HepG2 (cell line): ENCODE data around the gene COG5. TPM values are rescaled to one million over a fixed set of nuclear protein-coding genes. Genes with fewer than 3 reads are reported as not detected.

Experiments used
- ATAC-seq: fragments of 200-7000 bp; cut with Tn5 transposase; 3 replicates; pipeline ENCODE4 v1.9.1; 2020; ENCODE audit warnings: mild to moderate bottlenecking, moderate library complexity
- BruUV-seq: library from RNA; stranded (reverse); fragments of 400-500 nt; replicated peaks from 2 replicates; lab custom pipeline; 2021; lab: Mats Ljungman, UMichigan
- CTCF ChIA-PET: fragments of 300-600 bp; formaldehyde crosslinking; extraction: SDS; loops from one replicate; lab custom pipeline; 2021; ENCODE audit warnings: low total read pairs, inconsistent platforms, low intra/inter-chr PET ratio; lab: Yijun Ruan, JAX
- POLR2A ChIA-PET: fragments of 350-600 bp; sonication (Branson Sonifier 250); formaldehyde crosslinking; loops from one replicate; lab custom pipeline; 2020; ENCODE audit warnings: antibody characterized with exemption, inconsistent platforms; lab: Yijun Ruan, JAX
- DNase-seq: peaks from one replicate; pipeline ENCODE4 v3.0.0-alpha.2; 2015; ENCODE audit warnings: low spot score
- FAIRE-seq: peaks from 3 replicates; lab custom pipeline; 2011; peaks lifted over from hg19 to GRCh38; lab: Jason Lieb, UNC
- H2AFZ ChIP-seq: one replicate; pipeline ENCODE4 v1.6.1; 2011; ENCODE audit warnings: low read length, inconsistent platforms
- H3K27ac ChIP-seq: fragments of 300-600 bp; 3 replicates; pipeline ENCODE4 v1.8.0; 2011; ENCODE audit warnings: mixed run types, mild to moderate bottlenecking, mixed read lengths, low read length, inconsistent platforms; ENCODE audit not compliant: insufficient read depth; ENCODE audit errors: extremely low read length
- H3K27me3 ChIP-seq, 2 experiments: fragments of 200-600 bp in 1 of 2; 2 replicates in 1 of 2; 3 replicates in 1 of 2; pipeline versions ENCODE4 v1.6.0 to v1.8.0; 2011; ENCODE audit warnings: low read length in 2 of 2, mild to moderate bottlenecking in 2 of 2, moderate library complexity in 2 of 2, inconsistent platforms in 1 of 2; ENCODE audit not compliant: insufficient read depth in 2 of 2, control insufficient read depth in 1 of 2
- H3K36me3 ChIP-seq, 2 experiments: fragments of 200-600 bp in 1 of 2; replicated peaks in 1 of 2; 2 replicates in 1 of 2; 3 replicates in 1 of 2; pipeline versions ENCODE4 v1.5.1 to v1.8.0; 2011; ENCODE audit warnings: low read length in 2 of 2, inconsistent platforms in 1 of 2; ENCODE audit not compliant: insufficient read depth in 2 of 2, control insufficient read depth in 1 of 2
- H3K4me1 ChIP-seq: 2 replicates; pipeline ENCODE4 v1.5.1; 2012; ENCODE audit warnings: low read length, inconsistent platforms; ENCODE audit not compliant: insufficient read depth
- H3K4me2 ChIP-seq: 2 replicates; pipeline ENCODE4 v1.6.0; 2011; ENCODE audit warnings: low read depth, low read length, inconsistent platforms
- H3K4me3 ChIP-seq, 3 experiments: fragments of 200-600 bp in 1 of 3; sonication (generic), shearing (Covaris generic) in 1 of 3; replicated peaks in 1 of 3; 2 replicates each; pipeline ENCODE4 v1.5.1; 2011 to 2016; ENCODE audit warnings: low read length in 3 of 3, inconsistent platforms in 2 of 3, low read depth in 2 of 3, mild to moderate bottlenecking in 2 of 3, control low read depth in 1 of 3, mixed read lengths in 1 of 3; ENCODE audit not compliant: insufficient read depth in 1 of 3
- H3K79me2 ChIP-seq: one replicate; pipeline ENCODE4 v1.6.1; 2011; ENCODE audit warnings: low read length, inconsistent platforms; ENCODE audit not compliant: insufficient read depth
- H3K9ac ChIP-seq: 2 replicates; pipeline ENCODE4 v1.6.0; 2011; ENCODE audit warnings: mild to moderate bottlenecking, low read depth, low read length, inconsistent platforms; ENCODE audit not compliant: insufficient read depth
- H3K9me3 ChIP-seq: 2 replicates; pipeline ENCODE4 v1.5.1; 2012; ENCODE audit warnings: mild to moderate bottlenecking, low read length
- H4K20me1 ChIP-seq: 2 replicates; pipeline ENCODE4 v1.6.0; 2011; ENCODE audit warnings: inconsistent platforms, mild to moderate bottlenecking, low read length, moderate library complexity; ENCODE audit not compliant: insufficient read depth
- HOXD1 ChIP-seq: sonication (generic); formaldehyde crosslinking; IDR thresholded peaks from 2 replicates; pipeline ENCODE4 v1.5.0; 2020; ENCODE audit warnings: missing genetic modification reagents
- MAFK ChIP-seq, 2 experiments: IDR thresholded peaks in 1 of 2; conservative IDR thresholded peaks in 1 of 2; 2 replicates each; pipeline ENCODE4 v1.6.1; 2011; ENCODE audit warnings: improper control_type of control experiment in 2 of 2, low read length in 2 of 2
- NFYC ChIP-seq: IDR thresholded peaks from 2 replicates; pipeline ENCODE4 v1.6.1; 2016; ENCODE audit warnings: missing genetic modification reagents, missing compliant biosample characterization
- SP140L ChIP-seq: sonication (generic); formaldehyde crosslinking; IDR thresholded peaks from 2 replicates; pipeline ENCODE4 v1.4.0; 2020; ENCODE audit warnings: missing genetic modification reagents, borderline replicate concordance
- SRSF4 ChIP-seq: fragments of 200-400 bp; formaldehyde crosslinking; IDR thresholded peaks from one replicate; pipeline ENCODE4 v1.6.1; 2018; ENCODE audit warnings: mild to moderate bottlenecking, low read depth, low read length, moderate library complexity; ENCODE audit not compliant: poor library complexity, severe bottlenecking
- TOE1 ChIP-seq: sonication (generic); formaldehyde crosslinking; IDR thresholded peaks from 2 replicates; pipeline ENCODE4 v1.4.0; 2020; ENCODE audit warnings: mild to moderate bottlenecking, missing genetic modification reagents
- ZBTB14 ChIP-seq: sonication (generic); formaldehyde crosslinking; IDR thresholded peaks from 2 replicates; pipeline ENCODE4 v1.4.0; 2020; ENCODE audit warnings: missing genetic modification reagents
- ZEB1 ChIP-seq: IDR thresholded peaks from 2 replicates; pipeline ENCODE4 v1.6.1; 2012; ENCODE audit warnings: mild to moderate bottlenecking, low read depth, inconsistent platforms; ENCODE audit not compliant: insufficient replicate concordance
- ZNF296 ChIP-seq: sonication (generic); formaldehyde crosslinking; conservative IDR thresholded peaks from 2 replicates; pipeline ENCODE4 v1.5.0; 2020; ENCODE audit warnings: mild to moderate bottlenecking, missing genetic modification reagents
- WGBS: methylation state at CpG from one replicate; pipeline ENCODE4 v1.1.6; 2017; ENCODE audit warnings: low lambda C conversion rate; 5-methylcytosine and 5-hydroxymethylcytosine counted together
- in situ Hi-C: cut with HindIII; loops from 2 replicates; pipeline ENCODE4 v1.10.0; 2017; ENCODE audit warnings: low pct_unique_long_range_greater_than_20kb; ENCODE audit not compliant: extremely low pct_ligation_motif_present
- intact Hi-C: fragments of 100-400 bp; cut with micrococcal nuclease; formaldehyde crosslinking; loops from one replicate; pipeline ENCODE4 v1.10.0; 2022; ENCODE audit not compliant: unreplicated experiment
- polyA plus RNA-seq, 8 experiments: library from polyadenylated mRNA; depleted of rRNA in 3 of 8; stranded (reverse) in 7 of 8; unstranded in 1 of 8; fragments of >200 nt; fragmentation: Illumina TruSeq in 4 of 8; extraction: Trizol in 4 of 8; gene quantifications; 2 replicates each; pipeline versions ENCODE4 v1.2.1 to v1.2.3, GENCODE V29; 2011 to 2016; ENCODE audit warnings: low read depth in 4 of 8, missing spikeins in 1 of 8, mixed read lengths in 1 of 8; ENCODE audit not compliant: insufficient read depth in 1 of 8
- total RNA-seq, 5 experiments: library from RNA; depleted of rRNA; stranded (reverse); fragments of >200 nt; fragmentation: Illumina TruSeq; extraction: Trizol; gene quantifications; 2 replicates each; pipeline ENCODE4 v1.2.3, GENCODE V29; 2016; ENCODE audit warnings: low read depth in 1 of 5
- TF ChIP-seq, protein P1 (sequence below): sonication (generic); formaldehyde crosslinking; IDR thresholded peaks from 2 replicates; pipeline ENCODE4 v1.4.0; 2020; ENCODE audit warnings: mild to moderate bottlenecking, missing genetic modification reagents
- TF ChIP-seq, protein P2 (sequence below): sonication (generic); formaldehyde crosslinking; IDR thresholded peaks from 2 replicates; pipeline ENCODE4 v1.4.0; 2020; ENCODE audit warnings: mild to moderate bottlenecking, missing genetic modification reagents
- TF ChIP-seq, protein P3 (sequence below): sonication (generic); formaldehyde crosslinking; IDR thresholded peaks from 2 replicates; pipeline ENCODE4 v1.5.1; 2020; ENCODE audit warnings: mild to moderate bottlenecking, missing genetic modification reagents

COG5 gene
- total and polyA plus RNA-seq, 2 of the 13 experiments (the other 11 are each of a cell fraction or from before 2014, with no cell fraction given): 20.4 to 31.3 TPM

GRCh38 chr7:107237451-107237850 is 326.3 kb downstream of the COG5 start:
- in situ Hi-C loops: no loop called here
- Histone ChIP-seq H4K20me1 (no peaks in the 10 kb centered on the region), H3K4me2 (no peak overlapping the region), H3K9ac (no peak overlapping the region), H3K79me2 (no peaks in the 10 kb centered on the region), H3K36me3 (peaks cover 1 to 13% of the 10 kb centered on the region in 2 experiments; a peak in 2 of 5 replicates), H3K4me3 (no peak overlapping the region), H3K27ac (no peak overlapping the region), H3K4me1 (no peaks in the 10 kb centered on the region), H3K27me3 (no peaks in the 10 kb centered on the region), H2AFZ (no peak overlapping the region), H3K9me3 (no peaks in the 10 kb centered on the region)
- intact Hi-C loops: no loop called here
- FAIRE-seq: no peak
- ATAC-seq: no peak
- DNase-seq: no peak
- ChIA-PET POLR2A (no interaction called here), CTCF (no interaction called here)
- 89% methylated on average over 4 of the region's 4 CpGs for WGBS
- TF ChIP-seq SP140L (CRISPR knock-in tag) (no peak), NFYC (CRISPR knock-in tag) (no peak), MAFK (conservative IDR thresholded peaks at IDR 0.05 in 1 of 2, IDR thresholded peaks at IDR 0.05 in 1 of 2; ENCODE audit: low read length in 2 of 2) (no peak), ZNF296 (CRISPR knock-in tag) (no peak), ZBTB14 (no peak), ZEB1 (no peak), SRSF4 (no peak), HOXD1 (CRISPR knock-in tag) (no peak), TOE1 (CRISPR knock-in tag) (no peak)
- TF ChIP-seq, protein P1, sequence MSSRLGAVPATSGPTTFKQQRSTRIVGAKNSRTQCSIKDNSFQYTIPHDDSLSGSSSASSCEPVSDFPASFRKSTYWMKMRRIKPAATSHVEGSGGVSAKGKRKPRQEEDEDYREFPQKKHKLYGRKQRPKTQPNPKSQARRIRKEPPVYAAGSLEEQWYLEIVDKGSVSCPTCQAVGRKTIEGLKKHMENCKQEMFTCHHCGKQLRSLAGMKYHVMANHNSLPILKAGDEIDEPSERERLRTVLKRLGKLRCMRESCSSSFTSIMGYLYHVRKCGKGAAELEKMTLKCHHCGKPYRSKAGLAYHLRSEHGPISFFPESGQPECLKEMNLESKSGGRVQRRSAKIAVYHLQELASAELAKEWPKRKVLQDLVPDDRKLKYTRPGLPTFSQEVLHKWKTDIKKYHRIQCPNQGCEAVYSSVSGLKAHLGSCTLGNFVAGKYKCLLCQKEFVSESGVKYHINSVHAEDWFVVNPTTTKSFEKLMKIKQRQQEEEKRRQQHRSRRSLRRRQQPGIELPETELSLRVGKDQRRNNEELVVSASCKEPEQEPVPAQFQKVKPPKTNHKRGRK (CRISPR knock-in tag): no peak
- TF ChIP-seq, protein P2, sequence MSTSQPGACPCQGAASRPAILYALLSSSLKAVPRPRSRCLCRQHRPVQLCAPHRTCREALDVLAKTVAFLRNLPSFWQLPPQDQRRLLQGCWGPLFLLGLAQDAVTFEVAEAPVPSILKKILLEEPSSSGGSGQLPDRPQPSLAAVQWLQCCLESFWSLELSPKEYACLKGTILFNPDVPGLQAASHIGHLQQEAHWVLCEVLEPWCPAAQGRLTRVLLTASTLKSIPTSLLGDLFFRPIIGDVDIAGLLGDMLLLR (CRISPR knock-in tag): no peak
- TF ChIP-seq, protein P3, sequence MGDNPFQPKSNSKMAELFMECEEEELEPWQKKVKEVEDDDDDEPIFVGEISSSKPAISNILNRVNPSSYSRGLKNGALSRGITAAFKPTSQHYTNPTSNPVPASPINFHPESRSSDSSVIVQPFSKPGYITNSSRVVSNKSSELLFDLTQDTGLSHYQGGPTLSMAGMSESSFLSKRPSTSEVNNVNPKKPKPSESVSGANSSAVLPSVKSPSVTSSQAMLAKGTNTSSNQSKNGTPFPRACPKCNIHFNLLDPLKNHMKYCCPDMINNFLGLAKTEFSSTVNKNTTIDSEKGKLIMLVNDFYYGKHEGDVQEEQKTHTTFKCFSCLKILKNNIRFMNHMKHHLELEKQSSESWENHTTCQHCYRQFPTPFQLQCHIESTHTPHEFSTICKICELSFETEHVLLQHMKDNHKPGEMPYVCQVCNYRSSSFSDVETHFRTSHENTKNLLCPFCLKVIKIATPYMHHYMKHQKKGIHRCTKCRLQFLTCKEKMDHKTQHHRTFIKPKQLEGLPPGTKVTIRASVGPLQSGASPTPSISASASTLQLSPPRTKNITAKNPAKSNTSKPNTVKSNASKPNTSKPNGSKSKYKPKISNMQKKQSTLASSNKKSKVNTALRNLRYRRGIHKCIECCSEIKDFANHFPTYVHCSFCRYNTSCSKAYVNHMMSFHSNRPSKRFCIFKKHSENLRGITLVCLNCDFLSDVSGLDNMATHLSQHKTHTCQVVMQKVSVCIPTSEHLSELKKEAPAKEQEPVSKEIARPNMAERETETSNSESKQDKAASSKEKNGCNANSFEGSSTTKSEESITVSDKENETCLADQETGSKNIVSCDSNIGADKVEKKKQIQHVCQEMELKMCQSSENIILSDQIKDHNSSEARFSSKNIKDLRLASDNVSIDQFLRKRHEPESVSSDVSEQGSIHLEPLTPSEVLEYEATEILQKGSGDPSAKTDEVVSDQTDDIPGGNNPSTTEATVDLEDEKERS: no peak
- no TSS peak for BruUV-seq
